Hepatocyte (in vitro differentiated cells): ENCODE results near the gene OR9Q1. TPM values are rescaled to one million over a fixed set of nuclear protein-coding genes. Genes with fewer than 3 reads are reported as not detected.

Experiments
- DNase-seq: peaks from one replicate; pipeline ENCODE4 v3.0.0-alpha.2; 2016; ENCODE audit warnings: low spot score
- H2AFZ ChIP-seq: fragments of 200-600 bp; sonication (generic); 2 replicates; pipeline ENCODE4 v1.6.0; 2016; ENCODE audit warnings: antibody characterized with exemption, mild to moderate bottlenecking
- H3K27ac ChIP-seq: fragments of 200-600 bp; sonication (generic); 2 replicates; pipeline ENCODE4 v1.5.1; 2016; ENCODE audit warnings: mild to moderate bottlenecking
- H3K27me3 ChIP-seq: fragments of 200-600 bp; sonication (generic); 2 replicates; pipeline ENCODE4 v1.6.1; 2016
- H3K36me3 ChIP-seq: fragments of 200-600 bp; sonication (generic); replicated peaks from 2 replicates; pipeline ENCODE4 v1.5.1; 2016; ENCODE audit warnings: low read depth; ENCODE audit not compliant: insufficient read depth
- H3K4me1 ChIP-seq: fragments of 200-600 bp; sonication (generic); 2 replicates; pipeline ENCODE4 v1.5.1; 2016; ENCODE audit warnings: mild to moderate bottlenecking, moderate library complexity; ENCODE audit not compliant: insufficient read depth
- H3K4me2 ChIP-seq: fragments of 200-600 bp; sonication (generic); 2 replicates; pipeline ENCODE4 v1.6.0; 2016
- H3K4me3 ChIP-seq: fragments of 200-600 bp; sonication (generic); 2 replicates; pipeline ENCODE4 v1.5.1; 2016; ENCODE audit warnings: mild to moderate bottlenecking
- H3K79me2 ChIP-seq: fragments of 200-600 bp; sonication (generic); 2 replicates; pipeline ENCODE4 v1.6.0; 2017; ENCODE audit warnings: mild to moderate bottlenecking
- H3K9me2 ChIP-seq: fragments of 200-600 bp; sonication (generic); replicated peaks from 2 replicates; pipeline ENCODE4 v1.6.0; 2017; ENCODE audit warnings: mild to moderate bottlenecking; ENCODE audit not compliant: insufficient read depth
- H3K9me3 ChIP-seq: fragments of 200-600 bp; sonication (generic); 2 replicates; pipeline ENCODE4 v1.5.1; 2016; ENCODE audit warnings: low read depth, mild to moderate bottlenecking
- H4K20me1 ChIP-seq: fragments of 200-600 bp; sonication (generic); 2 replicates; pipeline ENCODE4 v1.6.0; 2016; ENCODE audit warnings: mild to moderate bottlenecking; ENCODE audit not compliant: insufficient read depth, poor library complexity, severe bottlenecking
- CTCF ChIP-seq: fragments of 200-600 bp; sonication (generic); IDR thresholded peaks from 2 replicates; pipeline ENCODE4 v1.5.1; 2016; ENCODE audit warnings: antibody characterized with exemption, mild to moderate bottlenecking; ENCODE audit not compliant: poor library complexity
- EZH2 ChIP-seq: fragments of 200-600 bp; sonication (generic); IDR thresholded peaks from 2 replicates; pipeline ENCODE4 v1.6.1; 2016; ENCODE audit warnings: antibody characterized with exemption, mild to moderate bottlenecking, borderline replicate concordance
- EZH2phosphoT487 ChIP-seq: fragments of 200-600 bp; sonication (generic); IDR thresholded peaks from one replicate; pipeline ENCODE4 v1.6.1; 2018; ENCODE audit warnings: antibody characterized with exemption, mild to moderate bottlenecking, low read depth, moderate library complexity; ENCODE audit not compliant: unreplicated experiment, severe bottlenecking
- WGBS: methylation state at CpG from one replicate; pipeline ENCODE4 v1.1.6; 2016; ENCODE audit warnings: low lambda C conversion rate; ENCODE audit errors: missing lambda C conversion rate; 5-methylcytosine and 5-hydroxymethylcytosine counted together
- polyA plus RNA-seq: library from polyadenylated mRNA; unstranded; fragments of >200 nt; fragmentation: Nextera tagmentation; extraction: Ambion mirVana; gene quantifications from 2 replicates; pipeline ENCODE4 v1.2.1, GENCODE V29; 2016
- total RNA-seq: library from RNA; depleted of rRNA; stranded (reverse); fragments of >200 nt; gene quantifications from 2 replicates; pipeline ENCODE4 v1.2.3, GENCODE V29; 2014

Gene OR9Q1
- total and polyA plus RNA-seq, 2 experiments from 2014 or later = not detected

DNA sequence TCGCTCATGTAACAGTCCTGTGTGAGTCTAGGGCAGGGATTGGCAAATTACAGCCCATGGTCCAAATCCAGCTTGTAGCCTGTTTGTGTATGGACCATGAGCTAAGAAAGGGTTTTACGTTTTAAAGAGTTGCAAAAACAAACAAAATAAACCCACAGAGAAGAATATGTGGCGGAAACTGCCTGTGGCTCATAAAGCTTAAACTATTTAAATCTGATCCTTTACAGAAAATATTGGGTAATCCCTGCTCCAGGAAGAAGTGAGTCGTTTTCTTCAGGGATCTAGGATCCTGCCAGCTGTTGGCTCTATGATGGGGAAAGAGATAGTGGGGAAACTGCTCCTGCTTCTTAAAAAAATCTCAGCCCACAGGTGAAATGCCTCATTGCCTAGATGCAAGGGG is 3.7 kb downstream of the OR9Q1 start:
- Histone ChIP-seq H3K27ac (no peak overlapping the region), H3K9me2 (no peaks in the 10 kb centered on the region), H3K9me3 (no peaks in the 10 kb centered on the region), H4K20me1 (no peaks in the 10 kb centered on the region), H3K36me3 (no peaks in the 10 kb centered on the region), H3K4me2 (no peak overlapping the region), H2AFZ (no peak overlapping the region), H3K4me3 (no peak overlapping the region), H3K79me2 (no peaks in the 10 kb centered on the region), H3K4me1 (no peaks in the 10 kb centered on the region), H3K27me3 (no peaks in the 10 kb centered on the region)
- WGBS = 58% methylated on average over 4 of the region's 4 CpGs
- no peak for DNase-seq
- TF ChIP-seq EZH2 (no peak), EZH2phosphoT487 (no peak)

DNA sequence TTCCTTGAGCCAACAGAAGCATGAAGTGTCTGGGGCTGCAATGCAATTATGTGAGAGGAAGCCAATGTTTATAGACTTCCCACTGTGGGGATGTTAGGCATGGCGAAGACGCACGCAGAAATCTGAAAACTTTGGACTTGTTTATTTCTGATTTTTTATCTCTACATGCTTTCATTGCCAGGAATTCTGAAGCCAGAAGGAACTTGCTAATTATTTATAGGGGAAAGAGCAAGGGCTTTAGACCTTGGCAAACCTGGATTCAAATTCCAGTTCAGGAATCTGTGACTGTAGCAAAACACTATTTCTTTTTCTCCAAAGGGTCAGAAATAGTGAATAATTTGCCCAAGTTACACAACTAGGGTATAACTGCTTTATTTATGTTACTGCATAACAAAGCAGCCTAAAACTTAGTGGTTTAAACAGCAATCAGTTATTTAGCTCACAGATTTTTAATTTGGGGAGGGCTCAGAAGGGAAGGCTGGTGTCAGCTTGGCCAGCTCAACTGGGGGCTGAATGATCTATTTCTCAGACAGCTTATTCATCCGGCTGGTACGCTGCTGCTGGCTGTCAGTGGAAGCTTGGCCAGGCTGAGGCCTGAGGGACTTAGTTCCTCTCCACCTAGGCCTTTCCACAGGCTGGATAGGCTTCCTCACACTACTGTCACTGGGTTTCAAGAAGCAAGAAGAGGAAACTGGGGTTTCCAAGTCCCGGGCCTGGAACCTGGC is 5.2 kb downstream of the OR9Q1 start:
- 75% methylated on average over 6 of the region's 6 CpGs for WGBS
- no peak for TF ChIP-seq EZH2phosphoT487
- TF ChIP-seq EZH2 = no peak
- no peak for TF ChIP-seq CTCF
- Histone ChIP-seq H2AFZ (no peak overlapping the region), H3K79me2 (no peaks in the 10 kb centered on the region), H3K4me1 (no peaks in the 10 kb centered on the region), H4K20me1 (no peaks in the 10 kb centered on the region), H3K27me3 (no peaks in the 10 kb centered on the region), H3K36me3 (no peaks in the 10 kb centered on the region), H3K4me2 (no peak overlapping the region), H3K9me2 (no peaks in the 10 kb centered on the region), H3K27ac (no peak overlapping the region), H3K9me3 (no peaks in the 10 kb centered on the region), H3K4me3 (no peak overlapping the region)
- no peak for DNase-seq

DNA sequence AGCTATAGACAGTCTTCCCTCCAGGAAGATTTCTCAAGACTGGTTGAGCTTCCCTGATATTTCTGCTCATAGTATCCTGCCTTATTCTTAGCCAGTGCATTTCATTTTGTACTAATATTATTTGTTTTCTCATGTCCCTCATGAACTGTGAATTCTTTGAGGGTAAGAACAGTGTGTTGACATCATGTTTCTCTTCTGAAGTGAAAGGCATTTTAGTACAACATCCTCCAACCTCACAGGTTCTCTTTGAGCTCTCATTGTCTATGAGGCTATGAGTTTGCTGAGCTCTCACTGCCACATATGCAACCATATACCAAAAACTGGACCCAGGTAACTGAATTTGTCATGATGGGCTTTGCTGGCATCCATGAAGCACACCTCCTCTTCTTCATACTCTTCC is 7.0 kb downstream of the OR9Q1 start, which contains the start of gene OR6Q1:
OR6Q1 (plus strand) TSS at position 301 of the 400 bp plus-strand sequence; CDS start at position 301, 0 bp downstream.
- Histone ChIP-seq H3K79me2 (no peaks in the 10 kb centered on the region), H3K4me3 (no peak within 1 kb of the TSS), H3K9me2 (no peaks in the 10 kb centered on the region), H3K27ac (no peak within 1 kb of the TSS), H3K36me3 (no peaks in the 10 kb centered on the region), H3K4me1 (no peaks in the 10 kb centered on the region), H2AFZ (no peak within 1 kb of the TSS), H3K27me3 (no peaks in the 10 kb centered on the region), H3K9me3 (no peaks in the 10 kb centered on the region), H3K4me2 (no peak within 1 kb of the TSS), H4K20me1 (no peaks in the 10 kb centered on the region)
- no peak for TF ChIP-seq EZH2
- TF ChIP-seq EZH2phosphoT487 = no peak
- no peak for TF ChIP-seq CTCF
- DNase-seq = no peak

GRCh38 chr11:58034471-58034870 is 10.8 kb downstream of the OR9Q1 start:
- Histone ChIP-seq H3K27ac (no peak overlapping the region), H3K4me3 (no peak overlapping the region), H3K4me1 (no peaks in the 10 kb centered on the region), H3K79me2 (no peaks in the 10 kb centered on the region), H3K9me3 (no peaks in the 10 kb centered on the region), H3K4me2 (no peak overlapping the region), H4K20me1 (no peaks in the 10 kb centered on the region), H3K27me3 (no peaks in the 10 kb centered on the region), H3K36me3 (no peaks in the 10 kb centered on the region), H3K9me2 (no peaks in the 10 kb centered on the region), H2AFZ (no peak overlapping the region)
- 94% methylated on average over 2 of the region's 2 CpGs for WGBS
- no peak for DNase-seq
- TF ChIP-seq EZH2 (no peak), EZH2phosphoT487 (no peak), CTCF (no peak)
